Ovary (tissue), 9 donors: ENCODE data around the gene CCNDBP1. TPM values are rescaled to one million over a fixed set of nuclear protein-coding genes. Genes with fewer than 3 reads are reported as not detected.
A peak's percentile ranks its signal among the peaks of the same experiment; 100 is the strongest.
"Not testable (repeated sequence)": the region's sequence is repeated elsewhere in the genome, so short reads cannot be mapped to it uniquely, and the experiment has no call there.

Experiments
- DNase-seq, 5 donors: peaks; one replicate each; pipeline ENCODE4 v3.0.0-alpha.2; 2019 to 2020
- H3K27ac ChIP-seq, 2 donors: fragments of 200-600 bp; one replicate each; pipeline versions ENCODE4 v1.5.1 to v1.8.0; 2019 to 2022
- H3K27me3 ChIP-seq: fragments of 200-600 bp; one replicate; pipeline ENCODE4 v1.8.0; 2022
- H3K36me3 ChIP-seq: fragments of 200-600 bp; sonication (generic); one replicate; pipeline ENCODE4 v1.5.1; 2019
- H3K4me1 ChIP-seq: one replicate; pipeline ENCODE4 v1.8.1; 2013; ENCODE audit warnings: mild to moderate bottlenecking, moderate library complexity; ENCODE audit not compliant: insufficient read depth
- H3K4me3 ChIP-seq: fragments of 200-600 bp; sonication (generic); one replicate; pipeline ENCODE4 v1.5.1; 2017
- H3K9me3 ChIP-seq, 2 donors: fragments of 200-600 bp in 1 of 2; sonication (generic) in 1 of 2; one replicate each; pipeline versions ENCODE4 v1.5.1 to v1.8.1; 2013 to 2019; ENCODE audit warnings: mild to moderate bottlenecking in 1 of 2, moderate library complexity in 1 of 2
- CTCF ChIP-seq, 3 donors: fragments of 450-650 bp in 2 of 3; fragments of 200-600 bp in 1 of 3; IDR thresholded peaks; one replicate each; pipeline versions ENCODE4 v1.5.1 to v1.8.0; 2016 to 2022; ENCODE audit warnings: antibody characterized with exemption in 3 of 3, mild to moderate bottlenecking in 1 of 3
- EP300 ChIP-seq: sonication (generic); formaldehyde crosslinking; IDR thresholded peaks from one replicate; pipeline ENCODE4 v1.6.1; 2017; ENCODE audit warnings: antibody characterized with exemption
- POLR2A ChIP-seq: fragments of 450-650 bp; IDR thresholded peaks from one replicate; pipeline ENCODE4 v1.6.1; 2017; ENCODE audit warnings: antibody characterized with exemption, mild to moderate bottlenecking, moderate library complexity
- WGBS, 3 donors: extraction: QIAGEN DNeasy Blood & Tissue Kit in 1 of 3; methylation state at CpG; one replicate each; pipeline versions ENCODE4 v1.1.5 to v1.1.7; 2013 to 2017; 5-methylcytosine and 5-hydroxymethylcytosine counted together
- intact Hi-C, 4 donors: fragments of 100-400 bp; cut with DNase I; formaldehyde crosslinking; loops; one replicate each; pipeline versions ENCODE4 v1.11.0 to v1.15.1; 2022 to 2023
- polyA plus RNA-seq, 2 donors: library from polyadenylated mRNA; stranded (reverse); fragments of 200-250 nt in 1 of 2; fragments of 350-450 nt in 1 of 2; fragmentation: Illumina TruSeq in 1 of 2; extraction: RNeasy Lipid Tissue Mini Kit (QIAGEN cat#74804) in 1 of 2; gene quantifications; one replicate each; pipeline ENCODE4 v1.2.3, GENCODE V29; 2013 to 2014
- total RNA-seq, 7 donors: library from RNA; depleted of rRNA in 2 of 7; stranded (reverse); fragments of >200 nt in 2 of 7; fragmentation: NEBNext Ultra II Directional in 3 of 7; extraction: Animal tissue kit (Norgen Biotek cat#: 25700) in 3 of 7; gene quantifications; one replicate each; pipeline versions ENCODE4 v1.1.0 to v1.2.4, GENCODE V29; 2016 to 2023
- donor health status: DM: no; HTN: no; CAD: no; lungs with moderate emphysema.
- donor health status: DM: no; HTN: no; CAD: no.
- donor health status: Bipolar disorder and iron deficiency.
- donor health status: DM: yes; HTN: yes; CAD: no.
- donor health status: DM: no; HTN: no; CAD: no.
- donor health status: DM: yes; HTN: yes; CAD: no.

Gene CCNDBP1
- total and polyA plus RNA-seq, 9 donors, result 25.2 to 69.7 (median 33.7) TPM

- Histone ChIP-seq H3K27me3 (no peaks in the 10 kb centered on the region), H3K4me3 (no peak overlapping the region), H3K27ac (no peak overlapping the region), H3K36me3 (no peaks in the 10 kb centered on the region), H3K4me1 (no peaks in the 10 kb centered on the region), H3K9me3 (no peaks in the 10 kb centered on the region)
- intact Hi-C loops, result no loop called here
- TF ChIP-seq EP300 (no peak), POLR2A (no peak), CTCF (IDR thresholded peaks at IDR 0.05) (no peak)
- 74 to 81% (median 74%) methylated on average over 16 of the region's 16 CpGs for WGBS, 3 donors
- DNase-seq, result no peak
Observed at GRCh38 chr15:43219929-43220928, 35.0 kb downstream of the CCNDBP1 start.

GRCh38 chr15:43220991-43221403 lies 35.8 kb downstream of the CCNDBP1 start, which contains the start of gene EPB42:
TSS of gene EPB42 (minus strand) at chr15:43221018. CDS start at chr15:43220825, 193 bp downstream.
- intact Hi-C loops, result no loop called here

GRCh38 chr15:43221422-43221821 lies 36.2 kb downstream of the CCNDBP1 start:
- Histone ChIP-seq H3K4me3 (no peak overlapping the region), H3K36me3 (no peaks in the 10 kb centered on the region), H3K4me1 (no peaks in the 10 kb centered on the region), H3K27me3 (no peaks in the 10 kb centered on the region), H3K9me3 (no peaks in the 10 kb centered on the region), H3K27ac (no peak overlapping the region)
- intact Hi-C loops, result no loop called here
- TF ChIP-seq CTCF (IDR thresholded peaks at IDR 0.05), result no peak
- no peak for TF ChIP-seq EP300
- TF ChIP-seq POLR2A, result no peak
- DNase-seq, result no peak
- WGBS, 3 donors, result 78 to 80% (median 79%) methylated on average over 1 of the region's 1 CpG

More at GRCh38 chr15:43220991-43221403, 35.8 kb downstream of the CCNDBP1 start, which contains the start of gene EPB42:
- Histone ChIP-seq H3K9me3 (no peaks in the 10 kb centered on the region), H3K27me3 (no peaks in the 10 kb centered on the region), H3K4me3 (no peak within 1 kb of the TSS), H3K36me3 (no peaks in the 10 kb centered on the region), H3K27ac (no peak within 1 kb of the TSS), H3K4me1 (no peaks in the 10 kb centered on the region)
- 46 to 48% (median 46%) methylated on average over 3 of the region's 3 CpGs for WGBS, 3 donors
- TF ChIP-seq EP300 (no peak), CTCF (IDR thresholded peaks at IDR 0.05) (no peak), POLR2A (no peak)
- no peak for DNase-seq

GRCh38 chr15:43225201-43225949 lies 40.2 kb downstream of the CCNDBP1 start:
- intact Hi-C loops, result no loop called here
- no peak for DNase-seq
- H3K27me3 ChIP-seq, result no peaks in the 10 kb centered on the region
- no peaks in the 10 kb centered on the region for H3K9me3 ChIP-seq
- no peaks in the 10 kb centered on the region for H3K4me1 ChIP-seq
- H3K27ac ChIP-seq, result no peak overlapping the region
- TF ChIP-seq POLR2A (no peak), CTCF (IDR thresholded peaks at IDR 0.05) (peak in 2 of 3 donors; percentile 13 to 30)
- no peak overlapping the region for H3K4me3 ChIP-seq
- no peaks in the 10 kb centered on the region for H3K36me3 ChIP-seq
- 46 to 50% (median 48%) methylated on average over 16 of the region's 16 CpGs for WGBS, 3 donors

- H3K4me3 ChIP-seq, H3K36me3 ChIP-seq, intact Hi-C loops, DNase-seq, H3K27ac ChIP-seq, H3K4me1 ChIP-seq, H3K27me3 ChIP-seq, H3K9me3 ChIP-seq: not testable (repeated sequence)
- 91 to 94% (median 94%) methylated on average over 12 of the region's 12 CpGs for WGBS, 3 donors
Observed at GRCh38 chr15:43225950-43226255, 40.7 kb downstream of the CCNDBP1 start.
